Esophagus muscularis mucosa (tissue), 3 donors: Measurements from ENCODE around the gene FNBP1.

ENCODE experiments used
- CTCF ChIP-seq, 3 experiments: fragments of 200-600 bp in 2 of 3; fragments of 450-650 bp in 1 of 3; sonication (generic) in 2 of 3; IDR thresholded peaks; one replicate each; pipeline ENCODE4 v1.5.1; 2017 to 2019; ENCODE audit warnings: antibody characterized with exemption in 3 of 3, mild to moderate bottlenecking in 2 of 3, moderate library complexity in 1 of 3
- EP300 ChIP-seq: sonication (generic); formaldehyde crosslinking; IDR thresholded peaks from one replicate; pipeline ENCODE4 v1.6.1; 2017; ENCODE audit warnings: antibody characterized with exemption

GRCh38 chr9:129921905-129922304 is 121.1 kb downstream of the FNBP1 start:
- TF ChIP-seq EP300, result no peak
- no peak for TF ChIP-seq CTCF (IDR thresholded peaks at IDR 0.05)
